Nucleus accumbens (tissue), 56 donors: ENCODE results near the gene SERPING1.

ENCODE experiments used
- DNase-seq, 56 donors: peaks; one replicate each; lab custom pipeline; 2025; lab: John Stamatoyannopoulos, UW

Gene SERPING1

DNA sequence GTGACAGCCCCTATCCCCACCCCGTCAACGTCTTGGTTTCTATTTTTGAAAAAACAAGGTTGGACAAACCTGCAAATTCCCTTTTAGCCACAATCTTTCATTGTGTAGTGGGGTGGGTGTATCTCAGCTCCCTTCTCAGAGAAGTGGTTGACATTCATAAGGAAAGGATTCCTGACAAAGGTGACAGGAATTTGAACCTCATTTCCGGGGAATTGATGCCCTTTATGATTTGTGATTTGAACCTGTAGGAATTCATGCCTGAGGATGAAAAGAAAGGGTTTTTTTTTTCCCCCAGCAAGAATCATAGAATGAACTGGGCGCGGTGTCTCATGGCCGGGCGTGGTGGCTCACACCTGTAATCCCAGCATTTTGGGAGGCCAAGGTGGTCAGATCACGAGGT is 37.8 kb downstream of the SERPING1 start:
- no peak for DNase-seq

DNA sequence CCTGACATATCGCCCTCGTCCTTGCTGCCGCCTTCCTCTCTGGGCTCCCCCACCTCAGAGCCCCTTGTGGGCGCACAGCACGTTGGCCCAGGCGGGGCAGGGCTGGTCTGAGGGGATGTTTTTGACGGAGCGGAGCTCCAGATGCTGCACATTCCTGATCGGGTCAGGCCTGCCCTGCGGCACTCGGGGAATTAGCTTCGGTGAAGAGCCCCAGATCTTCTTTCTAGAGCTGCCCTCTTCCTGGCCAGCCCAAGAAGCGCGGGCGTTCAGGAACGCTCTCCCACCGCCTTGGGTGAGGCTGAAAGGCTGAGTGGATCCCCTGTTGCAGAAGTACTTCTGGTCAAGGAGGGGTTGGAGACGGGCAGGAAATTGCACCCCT is 40.1 kb downstream of the SERPING1 start:
- peak in 1 of 56 donors; percentile 36 for DNase-seq

DNA sequence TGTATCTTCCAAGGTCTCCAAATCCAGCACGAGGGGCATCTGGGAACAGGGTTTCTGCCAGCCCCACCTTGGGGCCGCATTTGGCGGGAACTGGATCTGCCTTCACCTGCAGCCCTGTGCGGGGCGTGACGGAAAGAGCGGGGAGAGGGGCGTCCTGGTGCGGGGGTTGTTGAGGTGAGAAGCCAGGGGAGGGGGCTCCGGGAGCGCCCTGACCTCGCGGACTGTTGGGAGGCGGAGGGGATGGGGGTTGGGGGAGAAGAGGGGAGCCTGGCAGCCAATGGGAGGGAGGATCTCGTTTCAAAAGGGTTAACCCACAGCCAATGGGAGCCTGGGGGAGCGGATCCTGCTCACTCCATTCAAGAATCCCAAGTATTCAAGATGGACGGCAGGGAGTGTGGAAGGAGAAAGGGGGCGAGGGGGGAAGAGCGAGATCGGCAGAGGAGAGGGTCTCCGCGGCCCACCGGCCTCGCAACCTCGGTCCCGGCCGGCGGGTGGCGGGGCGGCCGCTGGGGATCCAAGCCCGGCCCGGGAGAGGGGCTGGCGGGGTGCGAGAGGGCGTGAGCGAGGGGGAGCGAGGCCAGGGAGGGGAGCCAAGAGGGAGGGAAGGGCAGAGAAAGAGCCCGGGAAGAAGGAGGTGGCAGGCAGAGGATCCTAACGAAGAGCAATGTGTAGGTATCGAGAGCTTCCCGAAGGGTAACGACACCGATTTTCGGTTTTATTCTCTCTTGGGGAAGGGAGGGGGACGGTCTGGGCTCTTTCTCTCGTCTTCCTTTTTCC is 40.7 kb downstream of the SERPING1 start:
- peak in 48 of 56 donors; percentile 13 to 90 (median 59) for DNase-seq

DNA sequence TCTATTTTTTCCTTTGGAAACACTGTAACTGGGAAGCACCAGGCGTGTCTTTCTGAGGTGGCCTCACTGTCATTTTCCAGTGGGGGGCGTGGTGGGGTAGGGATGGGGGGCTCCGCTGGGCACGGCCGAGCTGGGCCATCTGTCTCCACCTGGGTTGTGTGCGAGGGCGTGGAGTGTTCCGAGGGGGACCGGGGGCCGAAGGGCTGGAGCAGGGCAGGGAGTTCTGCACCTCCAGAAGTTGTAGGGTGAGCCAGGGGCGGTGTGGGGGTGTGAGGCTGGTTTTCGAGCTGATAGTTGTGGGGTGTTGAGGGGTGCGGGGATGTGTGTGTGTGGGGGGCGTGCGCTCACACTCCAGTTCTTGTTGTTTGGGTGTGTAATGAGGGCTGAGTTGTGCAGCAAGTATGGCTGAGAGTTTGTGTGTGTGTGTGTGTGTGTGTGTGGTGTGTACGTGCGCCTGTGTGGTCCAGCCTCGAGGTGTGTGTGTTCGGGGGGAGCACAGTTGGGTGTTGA is 41.4 kb downstream of the SERPING1 start:
- DNase-seq, result peak in 4 of 56 donors; percentile 8 to 21 (median 14)

DNA sequence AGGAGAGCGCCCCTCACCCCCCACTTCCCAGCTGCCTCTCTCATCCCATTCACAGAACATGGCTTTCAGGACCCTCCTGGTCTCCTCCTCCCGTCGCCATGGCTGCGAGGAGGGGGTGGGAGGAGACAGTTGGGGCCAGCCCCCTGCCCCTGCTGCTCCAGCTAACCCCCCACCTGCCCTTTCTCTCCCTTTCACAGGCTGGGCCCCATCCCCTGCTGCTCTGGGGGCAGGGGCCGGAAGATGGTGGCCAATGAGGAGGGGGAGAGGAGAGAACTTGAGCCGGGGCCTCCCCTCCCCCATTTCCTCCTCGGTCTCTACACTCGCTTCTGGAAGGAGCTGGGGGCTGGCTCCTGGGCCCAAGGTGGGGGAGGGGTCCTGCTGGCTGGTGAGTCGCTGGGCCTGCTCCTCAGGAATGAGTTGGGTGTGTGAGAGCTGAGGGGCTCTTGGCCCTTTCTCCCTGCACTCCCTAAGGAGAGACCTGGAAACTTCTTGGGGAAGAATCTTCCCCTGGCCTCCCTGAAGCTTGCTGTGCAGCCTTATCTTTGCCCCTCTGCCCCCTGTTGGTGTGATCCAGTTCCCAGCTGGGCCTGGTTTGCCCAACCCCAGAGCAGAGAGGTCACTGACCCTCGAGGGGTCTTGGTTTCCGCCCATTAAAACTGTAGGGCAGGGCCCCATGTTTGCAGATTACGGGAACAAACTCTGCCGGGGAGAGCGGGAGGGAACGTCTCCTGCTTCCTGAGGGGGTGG is 42.0 kb downstream of the SERPING1 start:
- DNase-seq, result peak in 1 of 56 donors; percentile 9

DNA sequence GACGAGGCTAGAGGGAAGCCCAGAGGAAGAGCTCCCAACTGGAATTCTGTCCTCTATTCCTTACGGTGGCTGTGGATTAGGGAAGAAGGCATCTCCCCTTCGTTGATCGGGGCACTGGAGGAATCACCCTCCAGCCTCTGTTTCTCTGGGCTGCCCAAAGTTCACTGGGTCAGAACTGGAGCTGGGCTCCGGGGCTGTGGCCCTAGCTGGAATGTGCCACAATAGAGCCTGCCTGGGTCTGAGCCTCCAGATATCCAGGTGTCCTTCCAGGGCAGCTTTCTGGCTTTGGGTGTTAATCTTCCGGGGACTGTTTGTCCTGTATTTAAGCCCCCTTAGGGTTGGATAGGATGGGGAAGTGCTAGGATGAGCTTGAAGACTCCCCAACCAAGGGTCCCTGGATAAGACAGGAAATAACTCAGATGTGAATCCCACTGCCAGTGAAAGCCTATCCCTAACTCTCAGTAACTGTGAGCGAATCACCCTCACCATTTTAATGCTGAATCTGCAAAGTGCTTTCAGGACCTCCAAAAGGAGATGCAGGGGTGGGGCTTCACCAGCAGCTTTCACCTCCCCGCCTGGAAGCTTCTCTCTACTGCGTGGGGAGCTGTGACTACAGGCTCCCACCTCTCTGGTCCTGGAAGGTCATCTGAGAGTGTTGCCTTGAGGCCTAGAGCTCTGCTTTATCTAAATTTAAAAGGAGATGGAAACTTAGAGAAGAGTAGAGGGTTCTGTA is 42.7 kb downstream of the SERPING1 start:
- DNase-seq, result no peak

DNA sequence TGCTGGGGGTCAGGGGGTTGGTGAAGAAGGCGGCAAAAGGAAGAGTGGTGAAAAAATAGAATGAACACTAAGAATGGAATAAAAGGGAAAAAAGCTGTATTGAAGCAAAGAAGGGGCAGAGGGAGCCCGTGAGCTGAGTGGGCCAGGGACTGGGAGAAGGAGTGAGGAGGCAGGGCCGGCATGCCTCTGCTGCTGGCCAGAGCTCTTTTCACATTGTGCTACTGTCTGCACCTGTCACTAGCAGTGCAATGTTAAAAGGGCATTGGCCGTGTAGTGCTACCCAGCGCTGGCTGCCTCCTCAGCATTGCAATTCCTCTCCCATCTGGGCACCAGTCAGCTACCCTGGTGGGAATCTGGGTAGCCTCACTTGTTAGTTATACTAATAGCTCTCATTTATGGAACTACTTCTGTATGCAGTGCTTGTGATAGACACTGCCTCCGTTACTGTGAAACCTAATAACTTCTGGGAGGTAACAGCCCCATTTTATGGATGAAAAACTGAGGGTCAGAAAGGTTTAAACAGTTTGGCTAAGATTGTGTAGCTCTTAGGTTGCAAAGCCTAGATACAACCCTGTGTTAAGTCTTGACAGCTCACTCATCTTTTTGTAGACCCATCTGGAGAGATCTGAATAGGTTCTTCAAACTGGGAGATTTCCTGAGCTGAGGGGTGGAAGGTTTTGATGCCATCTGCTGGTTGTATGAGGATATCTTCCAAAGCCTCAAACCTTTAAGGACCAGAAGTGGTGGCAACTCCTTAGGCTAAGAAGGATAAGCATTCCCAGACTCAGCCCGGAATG is 43.7 kb downstream of the SERPING1 start:
- DNase-seq, result peak in 17 of 56 donors; percentile 2 to 47 (median 11)

DNA sequence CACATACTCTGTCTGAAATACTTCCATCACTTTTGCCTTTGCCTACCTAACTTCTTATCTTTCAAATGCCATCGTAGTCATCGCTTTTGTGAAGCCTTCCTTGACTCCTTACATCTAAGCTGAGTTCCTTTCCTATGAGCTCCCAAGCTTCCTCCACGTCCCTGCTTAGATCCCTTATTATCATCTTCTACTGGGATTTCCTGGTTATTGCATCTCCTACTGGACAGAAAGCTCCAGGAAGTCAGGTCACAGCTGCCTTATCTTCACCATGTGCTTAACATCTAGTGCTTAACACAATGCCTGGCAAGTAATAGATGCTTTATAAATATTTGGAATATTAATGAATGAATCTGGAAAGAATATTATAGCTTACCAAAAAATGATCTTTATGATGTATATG is 46.3 kb downstream of the SERPING1 start:
- no peak for DNase-seq

DNA sequence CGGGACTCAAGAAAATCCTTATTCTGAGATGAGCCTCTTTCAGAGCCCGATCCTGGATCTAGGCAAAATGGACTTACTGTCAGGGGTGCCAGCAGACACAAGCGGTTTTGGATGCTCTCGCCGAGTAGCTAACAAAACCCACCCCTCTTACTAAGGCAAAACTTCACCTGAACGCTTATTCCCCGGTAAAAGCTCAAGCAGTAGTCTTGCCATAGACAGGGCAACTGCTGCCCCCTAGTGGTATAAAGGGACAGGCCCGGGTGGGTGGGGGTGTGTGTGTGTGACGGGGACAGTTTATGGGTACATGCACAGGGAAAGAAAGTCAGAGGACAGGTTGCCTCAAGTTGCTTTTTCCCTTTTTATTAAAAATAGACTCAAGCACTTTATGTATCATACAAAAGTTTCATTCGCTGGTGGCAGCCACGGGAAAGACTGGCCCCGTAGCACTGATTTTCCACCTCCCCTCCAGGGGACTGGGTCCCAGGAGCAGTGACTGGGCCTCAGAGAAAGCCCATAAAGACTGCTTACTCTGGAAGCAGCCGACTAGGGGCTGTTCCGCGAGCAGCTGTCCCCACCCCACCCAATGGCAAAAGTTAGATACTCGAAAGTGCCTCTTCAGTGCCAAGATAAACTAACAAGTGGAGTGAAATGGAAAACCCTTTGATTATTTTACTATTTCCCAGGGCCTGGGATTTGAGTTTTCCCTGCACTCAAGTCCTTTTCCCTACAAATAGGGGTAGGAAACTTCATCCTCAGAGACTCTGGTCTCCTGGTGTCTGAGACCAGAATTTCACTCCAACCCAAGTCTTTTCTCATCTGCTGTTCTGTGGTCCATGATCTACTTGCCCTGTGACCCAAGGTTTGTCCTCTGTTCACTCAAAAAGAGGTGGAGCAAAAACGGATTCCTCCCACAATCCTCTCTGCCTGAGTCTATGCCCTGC is 47.5 kb downstream of the SERPING1 start:
- DNase-seq, result peak in 52 of 56 donors; percentile 11 to 89 (median 58)

DNA sequence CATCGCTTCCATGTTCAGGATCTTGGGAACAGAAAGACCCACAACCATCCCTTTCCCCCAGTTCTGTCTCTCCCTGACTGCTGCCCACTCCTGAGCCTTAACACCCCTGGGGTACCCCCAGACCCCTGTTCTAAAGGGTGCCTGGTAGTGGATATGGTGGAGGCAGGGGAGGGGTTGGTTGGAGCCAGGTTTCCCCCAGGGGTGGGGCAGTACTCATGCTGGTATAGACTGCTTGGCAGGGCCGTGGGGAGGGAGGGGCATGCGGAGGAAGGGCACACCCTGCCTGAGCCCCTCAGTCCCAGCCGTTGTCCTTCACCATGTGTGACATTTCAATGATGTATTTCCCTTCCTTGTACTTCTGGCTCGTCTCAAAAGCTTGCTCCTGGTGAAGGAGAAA is 48.2 kb downstream of the SERPING1 start:
- DNase-seq, result no peak

DNA sequence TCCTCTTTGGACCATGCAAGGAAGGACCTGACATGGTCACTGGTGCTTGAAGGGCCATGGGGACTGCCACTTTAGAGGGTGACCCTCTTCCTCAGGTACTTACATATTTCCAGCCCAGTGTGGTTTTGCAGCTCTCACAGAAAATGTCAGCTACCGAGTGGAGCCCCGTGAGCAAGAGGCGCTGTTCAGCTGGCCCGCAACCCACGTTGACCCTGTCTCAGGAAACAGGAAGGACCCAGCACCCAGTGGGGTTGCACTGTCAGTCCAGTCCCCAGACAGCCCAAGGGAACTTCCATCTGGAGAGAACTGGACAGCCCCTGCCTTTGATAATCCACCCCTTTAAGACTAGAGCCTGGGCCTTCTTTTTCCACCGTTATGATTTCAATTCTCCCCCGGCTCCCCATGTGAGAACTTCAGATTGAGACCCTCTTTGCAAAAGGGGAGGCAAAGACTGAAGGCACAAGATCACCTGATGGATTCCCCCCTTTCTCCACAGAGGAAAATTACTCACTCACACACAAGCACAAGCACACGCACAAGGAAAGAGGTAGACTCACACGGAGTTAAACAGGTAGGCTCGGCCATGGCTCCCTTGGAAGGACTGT is 48.8 kb downstream of the SERPING1 start:
- peak in 2 of 56 donors; percentile 6 to 8 for DNase-seq

DNA sequence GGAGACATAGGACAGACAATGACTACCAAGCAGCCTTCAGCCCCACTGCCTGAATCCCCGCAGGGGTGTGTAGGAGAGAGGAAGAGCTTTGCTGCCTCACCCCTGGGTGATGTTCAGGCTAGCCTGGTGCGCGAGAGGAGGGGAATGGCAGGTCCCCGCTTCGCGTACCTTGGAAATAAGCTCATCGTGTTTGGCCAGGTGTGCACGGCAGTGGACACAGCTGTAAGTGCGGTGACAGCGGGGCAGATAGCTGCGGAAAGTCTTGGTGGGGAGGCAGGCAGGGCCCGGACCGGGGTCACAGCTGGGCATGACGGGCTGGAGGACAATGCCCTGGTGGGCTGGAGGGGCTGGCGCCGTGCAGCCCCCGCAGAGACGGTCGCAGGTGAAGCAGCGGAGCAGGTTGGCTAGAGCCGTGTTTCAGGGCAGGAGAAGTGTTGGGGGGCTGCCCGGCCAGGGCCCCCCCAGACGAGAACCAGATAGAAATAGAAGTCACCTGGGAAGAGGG is 49.4 kb downstream of the SERPING1 start:
- peak in 2 of 56 donors; percentile 8 to 13 for DNase-seq

DNA sequence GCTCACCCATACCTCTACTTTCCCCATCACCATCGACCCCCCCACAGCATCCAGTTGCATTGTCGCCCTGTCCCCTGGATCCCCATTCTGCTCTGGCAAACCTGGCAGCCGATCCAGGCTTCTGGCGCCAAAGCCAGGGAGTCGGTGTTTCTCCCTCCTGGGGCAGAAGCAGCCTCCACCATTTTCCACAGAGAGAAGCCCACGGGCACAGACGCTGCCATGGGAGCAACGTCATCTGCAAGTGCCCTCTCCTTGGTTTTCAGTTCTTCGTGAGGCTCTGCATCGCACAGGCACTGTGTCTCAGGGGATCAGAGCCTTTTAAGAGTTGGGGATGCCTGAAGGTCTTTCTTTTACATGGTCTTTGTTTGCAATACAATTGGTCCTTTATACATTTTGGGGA is 49.9 kb downstream of the SERPING1 start:
- peak in 8 of 56 donors; percentile 4 to 43 (median 19) for DNase-seq

DNA sequence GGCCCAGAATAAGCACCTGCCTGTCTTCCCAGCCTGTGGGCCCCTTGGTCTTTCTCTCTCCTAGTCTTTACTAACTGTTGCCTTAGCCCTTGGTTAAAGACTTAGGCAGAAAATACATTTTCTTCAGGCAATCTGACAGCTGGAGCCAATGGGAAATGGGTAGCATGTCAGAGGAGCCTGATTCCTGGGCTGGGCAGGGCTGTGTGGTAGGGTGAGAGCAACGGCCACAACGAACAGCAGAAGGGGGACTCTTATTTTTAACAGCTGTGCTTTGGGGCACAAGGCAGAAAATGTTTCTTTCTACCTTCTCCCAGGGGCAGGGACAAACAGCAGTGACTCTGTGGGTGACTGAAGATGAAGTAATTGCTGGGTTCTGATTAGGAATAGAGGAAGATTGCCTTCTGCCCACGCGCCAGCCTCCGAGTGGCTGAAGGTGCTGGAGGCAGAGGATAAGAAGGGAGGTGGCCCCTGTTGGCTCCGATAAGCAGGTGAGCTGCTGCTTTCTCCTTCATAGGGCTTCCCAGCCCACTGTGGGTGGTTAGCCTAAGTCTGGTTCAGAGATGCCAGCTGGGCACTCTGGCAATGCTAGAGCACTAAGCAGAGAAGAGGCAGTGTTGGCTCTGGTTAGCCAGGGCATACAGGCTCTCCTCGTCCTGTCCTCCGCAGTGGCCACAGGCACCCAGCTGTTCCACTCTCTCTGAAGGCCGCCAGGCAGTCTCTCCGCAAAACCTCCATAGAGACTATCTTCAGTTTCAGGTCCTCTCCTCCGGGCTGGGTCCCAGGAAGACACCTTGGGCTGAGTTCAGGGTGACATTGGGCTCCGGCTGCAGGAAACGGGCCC is 50.7 kb downstream of the SERPING1 start:
- DNase-seq, result peak in 37 of 56 donors; percentile 6 to 86 (median 50)

DNA sequence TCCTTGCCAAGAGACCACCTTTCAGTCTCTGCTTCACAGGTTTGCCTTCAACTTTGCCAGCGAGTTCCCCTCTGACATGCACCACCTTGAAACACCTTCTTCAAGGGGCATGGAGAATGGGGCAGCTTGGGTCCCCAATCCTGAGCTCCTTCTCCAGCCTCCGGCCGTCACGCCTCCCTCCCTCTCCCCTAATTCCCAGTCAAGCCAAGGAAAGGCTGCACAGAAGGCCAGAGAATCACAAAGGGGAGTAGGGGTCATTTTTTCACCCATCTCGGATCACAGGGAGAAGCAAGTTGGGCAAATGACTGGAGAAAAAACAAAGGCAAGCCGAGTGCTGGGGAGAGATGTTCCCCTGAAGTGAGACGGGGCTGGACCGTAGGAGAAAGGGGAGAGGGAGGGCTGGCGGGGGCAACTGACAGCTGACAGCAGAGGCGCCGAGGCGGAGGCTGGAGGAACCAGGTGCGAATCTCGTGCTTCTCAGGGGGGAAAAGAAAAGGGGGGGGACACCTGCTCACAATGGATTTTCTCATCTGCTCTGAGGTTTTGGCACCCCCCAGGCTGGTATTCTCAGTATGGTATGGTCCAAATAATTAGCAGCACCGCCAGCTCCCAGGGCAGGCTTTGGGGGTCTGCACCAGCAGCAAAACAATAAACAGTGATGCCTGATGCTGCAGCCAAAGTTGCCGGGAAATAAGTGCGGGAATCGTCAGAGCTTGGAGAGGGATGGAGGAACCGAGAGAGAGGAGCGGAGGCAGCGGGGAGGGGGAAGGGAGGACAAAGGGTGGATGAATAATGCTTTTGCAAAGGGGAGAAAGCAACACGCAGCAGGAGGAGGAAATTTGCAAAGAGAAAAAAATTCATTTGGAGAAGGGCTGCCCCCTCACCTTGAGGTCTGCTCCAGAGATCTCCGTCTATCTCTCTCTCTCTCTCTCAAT is 51.6 kb downstream of the SERPING1 start:
- DNase-seq, result peak in 44 of 56 donors; percentile 11 to 83 (median 48)
